GM19372 (cell line): Measurements from ENCODE around the gene TPD52L1.

Experiments used
- ATAC-seq: cut with Tn5 transposase; IDR thresholded peaks from one replicate; pipeline ENCODE4 v1.9.1; 2021; ENCODE audit warnings: mild to moderate bottlenecking, low read depth, moderate library complexity; ENCODE audit not compliant: unreplicated experiment

The TPD52L1 gene

GRCh38 chr6:125205931-125206330 lies 52.4 kb downstream of the TPD52L1 start:
- no peak for ATAC-seq

GRCh38 chr6:125206389-125206788 lies 52.8 kb downstream of the TPD52L1 start:
- no peak for ATAC-seq

GRCh38 chr6:125207956-125208355 lies 54.4 kb downstream of the TPD52L1 start:
- no peak for ATAC-seq

GRCh38 chr6:125208625-125209249 lies 55.2 kb downstream of the TPD52L1 start:
- ATAC-seq = no peak

- ATAC-seq = no peak
These were observed 57.1 kb downstream of the TPD52L1 start for GRCh38 chr6:125210667-125211066.

- no peak for ATAC-seq
These were observed 57.8 kb downstream of the TPD52L1 start for GRCh38 chr6:125211352-125211751.

GRCh38 chr6:125212377-125212776 lies 58.8 kb downstream of the TPD52L1 start:
- ATAC-seq = no peak

- ATAC-seq = no peak
These were observed 60.4 kb downstream of the TPD52L1 start for GRCh38 chr6:125213939-125214338.

- no peak for ATAC-seq
These were observed 61.8 kb downstream of the TPD52L1 start for GRCh38 chr6:125215252-125215819.

GRCh38 chr6:125216015-125216414 lies 62.4 kb downstream of the TPD52L1 start:
- no peak for ATAC-seq

- no peak for ATAC-seq
These were observed 63.8 kb downstream of the TPD52L1 start for GRCh38 chr6:125217369-125217768.

- ATAC-seq = no peak
These were observed 64.4 kb downstream of the TPD52L1 start for GRCh38 chr6:125217992-125218391.

- ATAC-seq = no peak
These were observed 65.9 kb downstream of the TPD52L1 start for GRCh38 chr6:125219361-125219895.

GRCh38 chr6:125220712-125221111 lies 67.1 kb downstream of the TPD52L1 start:
- no peak for ATAC-seq

- no peak for ATAC-seq
These were observed 69.2 kb downstream of the TPD52L1 start for GRCh38 chr6:125222531-125223455.

GRCh38 chr6:125224231-125224861 lies 70.8 kb downstream of the TPD52L1 start:
- ATAC-seq = no peak

- no peak for ATAC-seq
These were observed 73.7 kb downstream of the TPD52L1 start for GRCh38 chr6:125227244-125227643.

GRCh38 chr6:125228981-125229479 lies 75.5 kb downstream of the TPD52L1 start:
- ATAC-seq = no peak

- no peak for ATAC-seq
These were observed 77.1 kb downstream of the TPD52L1 start for GRCh38 chr6:125230674-125231073.

- ATAC-seq = no peak
These were observed 77.6 kb downstream of the TPD52L1 start for GRCh38 chr6:125231133-125231532.
